Neural cell (in vitro differentiated cells): ENCODE data around the gene DZIP1.

ENCODE experiments used
- EZH2 ChIP-seq: fragments of 200-600, 300-800 bp; shearing (Covaris generic), sonication (generic); IDR thresholded peaks from 2 replicates; pipeline ENCODE4 v1.6.1; 2014; ENCODE audit warnings: antibody characterized with exemption, low read length, borderline replicate concordance, mild to moderate bottlenecking; ENCODE audit not compliant: insufficient read depth, poor library complexity, severe bottlenecking
- POLR2AphosphoS5 ChIP-seq: IDR thresholded peaks from 2 replicates; pipeline ENCODE4 v1.6.1; 2012
- RAD21 ChIP-seq: fragments of 450-650 bp; conservative IDR thresholded peaks from 2 replicates; pipeline ENCODE4 v1.6.1; 2014; ENCODE audit warnings: antibody characterized with exemption, mild to moderate bottlenecking, moderate library complexity
- TAF1 ChIP-seq: IDR thresholded peaks from 2 replicates; pipeline ENCODE4 v1.6.1; 2012; ENCODE audit warnings: low read depth
- TF ChIP-seq, protein P1 (sequence below): fragments of 450-650 bp; IDR thresholded peaks from 2 replicates; pipeline ENCODE4 v1.5.1; 2014; ENCODE audit warnings: antibody characterized with exemption, mild to moderate bottlenecking, moderate library complexity; ENCODE audit not compliant: poor library complexity, severe bottlenecking
- TF ChIP-seq, protein P2 (sequence below): IDR thresholded peaks from 2 replicates; pipeline ENCODE4 v1.6.1; 2012; ENCODE audit warnings: borderline replicate concordance

DNA sequence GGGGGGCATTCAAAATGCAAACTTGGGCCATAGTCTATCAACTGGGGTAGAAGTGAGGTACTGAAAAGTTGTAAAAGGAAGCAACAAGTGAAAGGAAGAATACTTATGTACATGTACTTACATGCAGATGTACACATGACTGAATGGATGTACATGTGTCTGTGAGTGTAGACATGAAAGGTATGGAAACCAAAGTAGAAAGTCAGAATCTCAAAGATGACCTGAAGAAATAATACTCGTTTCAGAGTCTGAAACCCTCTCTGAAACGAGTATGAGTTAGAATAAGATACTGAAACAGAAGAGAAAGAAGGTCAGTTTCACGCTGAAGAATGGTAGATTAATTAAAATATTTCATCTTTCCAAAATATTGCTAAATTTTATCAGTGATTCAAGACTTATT lies 13.9 kb downstream of the DZIP1 start:
- TF ChIP-seq, protein P1, sequence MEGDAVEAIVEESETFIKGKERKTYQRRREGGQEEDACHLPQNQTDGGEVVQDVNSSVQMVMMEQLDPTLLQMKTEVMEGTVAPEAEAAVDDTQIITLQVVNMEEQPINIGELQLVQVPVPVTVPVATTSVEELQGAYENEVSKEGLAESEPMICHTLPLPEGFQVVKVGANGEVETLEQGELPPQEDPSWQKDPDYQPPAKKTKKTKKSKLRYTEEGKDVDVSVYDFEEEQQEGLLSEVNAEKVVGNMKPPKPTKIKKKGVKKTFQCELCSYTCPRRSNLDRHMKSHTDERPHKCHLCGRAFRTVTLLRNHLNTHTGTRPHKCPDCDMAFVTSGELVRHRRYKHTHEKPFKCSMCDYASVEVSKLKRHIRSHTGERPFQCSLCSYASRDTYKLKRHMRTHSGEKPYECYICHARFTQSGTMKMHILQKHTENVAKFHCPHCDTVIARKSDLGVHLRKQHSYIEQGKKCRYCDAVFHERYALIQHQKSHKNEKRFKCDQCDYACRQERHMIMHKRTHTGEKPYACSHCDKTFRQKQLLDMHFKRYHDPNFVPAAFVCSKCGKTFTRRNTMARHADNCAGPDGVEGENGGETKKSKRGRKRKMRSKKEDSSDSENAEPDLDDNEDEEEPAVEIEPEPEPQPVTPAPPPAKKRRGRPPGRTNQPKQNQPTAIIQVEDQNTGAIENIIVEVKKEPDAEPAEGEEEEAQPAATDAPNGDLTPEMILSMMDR, result no peak
- no peak for TF ChIP-seq POLR2AphosphoS5
- TF ChIP-seq, protein P2, sequence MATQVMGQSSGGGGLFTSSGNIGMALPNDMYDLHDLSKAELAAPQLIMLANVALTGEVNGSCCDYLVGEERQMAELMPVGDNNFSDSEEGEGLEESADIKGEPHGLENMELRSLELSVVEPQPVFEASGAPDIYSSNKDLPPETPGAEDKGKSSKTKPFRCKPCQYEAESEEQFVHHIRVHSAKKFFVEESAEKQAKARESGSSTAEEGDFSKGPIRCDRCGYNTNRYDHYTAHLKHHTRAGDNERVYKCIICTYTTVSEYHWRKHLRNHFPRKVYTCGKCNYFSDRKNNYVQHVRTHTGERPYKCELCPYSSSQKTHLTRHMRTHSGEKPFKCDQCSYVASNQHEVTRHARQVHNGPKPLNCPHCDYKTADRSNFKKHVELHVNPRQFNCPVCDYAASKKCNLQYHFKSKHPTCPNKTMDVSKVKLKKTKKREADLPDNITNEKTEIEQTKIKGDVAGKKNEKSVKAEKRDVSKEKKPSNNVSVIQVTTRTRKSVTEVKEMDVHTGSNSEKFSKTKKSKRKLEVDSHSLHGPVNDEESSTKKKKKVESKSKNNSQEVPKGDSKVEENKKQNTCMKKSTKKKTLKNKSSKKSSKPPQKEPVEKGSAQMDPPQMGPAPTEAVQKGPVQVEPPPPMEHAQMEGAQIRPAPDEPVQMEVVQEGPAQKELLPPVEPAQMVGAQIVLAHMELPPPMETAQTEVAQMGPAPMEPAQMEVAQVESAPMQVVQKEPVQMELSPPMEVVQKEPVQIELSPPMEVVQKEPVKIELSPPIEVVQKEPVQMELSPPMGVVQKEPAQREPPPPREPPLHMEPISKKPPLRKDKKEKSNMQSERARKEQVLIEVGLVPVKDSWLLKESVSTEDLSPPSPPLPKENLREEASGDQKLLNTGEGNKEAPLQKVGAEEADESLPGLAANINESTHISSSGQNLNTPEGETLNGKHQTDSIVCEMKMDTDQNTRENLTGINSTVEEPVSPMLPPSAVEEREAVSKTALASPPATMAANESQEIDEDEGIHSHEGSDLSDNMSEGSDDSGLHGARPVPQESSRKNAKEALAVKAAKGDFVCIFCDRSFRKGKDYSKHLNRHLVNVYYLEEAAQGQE, result no peak
- TF ChIP-seq TAF1, result no peak
- no peak for TF ChIP-seq RAD21
- no peak for TF ChIP-seq EZH2
